ENCODE results near the gene SSBP2.

Gene SSBP2

DNA sequence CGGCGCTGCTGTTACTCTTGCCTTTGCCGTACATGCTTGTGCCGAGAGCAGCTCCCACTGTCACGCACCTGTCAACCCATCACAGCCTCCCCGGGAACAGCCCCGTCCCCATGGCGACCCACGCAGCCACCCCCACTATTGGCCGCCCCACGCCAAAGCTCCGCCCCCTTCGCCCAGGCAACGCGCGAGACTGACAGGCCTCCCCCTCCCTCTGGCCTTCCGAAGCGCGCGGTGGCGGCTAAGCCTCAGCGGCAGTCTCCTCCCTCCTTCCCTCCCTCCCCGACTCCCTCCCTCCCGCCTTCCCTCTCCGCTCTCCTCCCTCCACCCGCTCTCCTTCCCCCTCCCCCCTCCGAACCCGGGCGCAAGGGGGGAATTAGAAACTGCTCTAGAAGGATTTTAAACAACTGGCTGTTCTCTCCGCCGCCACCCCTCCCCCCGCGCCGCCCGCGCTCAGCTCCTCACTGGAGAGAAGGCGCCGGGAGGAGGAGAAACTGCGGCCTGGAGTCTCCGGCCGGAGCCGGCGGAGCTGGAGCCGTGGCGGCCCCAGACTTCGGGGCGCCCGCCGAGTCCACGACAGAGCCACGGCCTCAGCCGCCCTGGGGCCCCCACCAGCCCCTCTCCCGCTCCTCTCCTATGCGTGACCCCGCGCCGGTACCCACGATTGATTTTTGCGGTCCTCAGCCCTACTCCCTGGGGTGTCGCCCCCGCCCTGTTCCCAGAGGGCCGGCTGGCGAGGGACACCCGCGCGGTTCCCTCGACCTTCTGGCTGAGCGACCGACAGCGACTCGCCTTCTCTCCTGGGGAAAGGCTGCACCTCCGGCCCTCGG, at the start of gene SSBP2:
Gene SSBP2, minus strand, starts transcription at position 89 of the 827 bp plus-strand sequence. Its CDS starts 55 bp downstream, at position 34.
- peak; percentile 99 for DNase-seq

GRCh38 chr5:81795666-81796065, 44.8 kb upstream of the SSBP2 start:
- no peak for DNase-seq

GRCh38 chr5:81794226-81794625, 43.3 kb upstream of the SSBP2 start:
- no peak for DNase-seq

DNA sequence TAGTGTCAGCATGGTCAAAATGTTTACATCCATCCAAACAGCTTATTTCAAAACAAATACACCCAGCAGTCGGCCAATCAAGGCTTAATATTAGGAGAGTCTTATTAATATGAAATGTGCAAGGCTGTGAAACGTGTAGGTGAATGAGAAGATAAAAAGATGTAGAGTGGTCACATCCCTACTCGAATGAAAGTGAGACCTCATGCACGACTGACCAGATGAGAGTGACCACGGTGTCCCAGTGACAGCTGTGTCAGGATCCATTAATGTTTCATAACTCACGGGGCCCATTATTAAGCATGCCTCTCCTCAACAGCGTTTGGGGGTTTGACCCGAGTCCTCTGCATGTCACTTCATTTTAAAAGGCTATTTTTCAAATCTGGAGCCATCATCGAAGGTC, 39.4 kb upstream of the SSBP2 start:
- no peak for DNase-seq

DNA sequence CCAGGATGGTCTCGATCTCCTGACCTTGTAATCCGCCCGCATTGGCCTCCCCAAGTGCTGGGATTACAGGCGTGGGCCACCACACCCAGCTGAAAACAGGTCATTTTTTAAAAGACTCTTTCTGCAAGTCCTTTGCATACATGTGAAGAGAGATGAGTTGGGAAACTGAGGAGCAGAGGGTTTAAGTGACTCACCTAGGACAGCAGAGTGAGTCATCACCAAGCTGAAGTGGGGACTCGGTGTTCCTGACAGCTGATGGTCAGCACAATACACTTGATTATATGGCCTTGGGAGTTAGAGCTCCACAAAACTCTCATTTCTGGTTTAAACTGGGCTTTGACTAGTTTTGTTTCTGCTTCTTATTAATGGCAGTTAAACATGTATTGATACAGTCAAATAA, 38.1 kb upstream of the SSBP2 start:
- DNase-seq: no peak

DNA sequence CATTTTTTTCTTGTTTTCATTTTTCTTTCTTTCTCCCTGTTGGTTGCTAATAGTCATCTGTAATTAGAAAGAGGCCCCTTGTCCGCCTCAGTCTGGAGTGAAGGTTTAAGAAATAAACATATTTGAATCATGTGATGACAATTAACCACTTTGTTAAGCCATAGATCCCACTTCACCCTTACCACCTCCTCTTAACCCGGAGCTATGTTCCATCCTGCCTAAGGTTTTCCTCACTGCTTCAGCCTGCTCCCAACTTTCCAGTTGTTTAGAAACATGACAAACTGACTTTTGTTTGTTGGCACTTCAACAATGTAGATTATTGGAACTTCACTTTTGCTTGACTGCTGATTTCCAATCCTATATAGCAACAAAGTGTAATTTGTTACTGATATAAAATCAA, 37.4 kb upstream of the SSBP2 start:
- no peak for DNase-seq

DNA sequence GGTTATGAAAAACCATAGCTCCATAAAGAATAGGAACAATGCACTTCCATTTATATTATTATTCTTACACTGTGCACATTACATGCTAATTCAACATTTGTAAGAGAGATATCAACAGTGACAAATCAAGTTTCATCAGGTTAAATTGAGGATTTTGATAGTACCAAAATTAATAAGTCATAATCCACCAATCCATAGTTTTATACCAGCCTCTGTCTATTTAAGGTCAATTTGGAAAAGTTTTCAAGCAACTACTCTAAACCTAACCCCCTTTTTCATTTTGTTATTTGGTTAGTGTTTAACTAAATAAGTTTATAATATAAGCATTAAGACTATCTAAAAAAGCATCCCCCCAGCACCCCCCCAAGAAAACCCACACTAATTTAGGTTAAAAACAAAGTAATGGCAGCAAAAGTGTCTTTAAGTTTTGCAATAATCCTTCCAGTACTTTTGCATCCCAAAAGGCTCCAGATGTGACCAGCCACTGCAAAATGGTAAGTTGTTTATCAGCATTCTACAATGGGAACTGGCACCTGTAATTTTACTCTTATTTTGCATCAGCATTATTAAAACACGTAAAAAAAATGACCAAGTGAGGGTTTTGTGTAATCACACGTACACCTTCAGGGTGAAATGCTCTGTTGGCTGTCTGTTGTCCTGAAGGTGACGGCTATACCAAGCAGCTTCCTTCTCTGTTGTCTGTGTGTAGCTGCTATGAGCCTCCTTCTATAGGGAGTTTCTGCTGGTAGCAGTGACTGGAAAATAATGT, 36.8 kb upstream of the SSBP2 start:
- DNase-seq: no peak

DNA sequence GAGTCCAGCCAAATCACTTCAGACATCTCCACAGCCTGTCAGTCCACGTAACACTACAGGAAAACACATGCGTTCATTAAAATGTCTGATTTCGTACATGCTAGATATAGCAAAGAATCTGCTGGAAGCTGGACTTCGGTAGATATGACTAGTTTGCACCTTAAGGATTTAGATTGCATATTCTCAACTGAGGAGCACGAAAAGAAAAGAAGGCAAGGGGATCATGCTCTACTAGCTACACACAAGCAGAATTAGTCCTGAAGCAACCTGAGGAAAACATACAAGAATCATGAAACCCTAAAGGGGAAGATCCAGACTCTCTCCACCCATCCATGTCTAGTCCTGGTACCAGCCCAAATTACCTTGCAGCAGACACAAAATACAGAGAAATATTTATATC, 36.1 kb upstream of the SSBP2 start:
- no peak for DNase-seq

DNA sequence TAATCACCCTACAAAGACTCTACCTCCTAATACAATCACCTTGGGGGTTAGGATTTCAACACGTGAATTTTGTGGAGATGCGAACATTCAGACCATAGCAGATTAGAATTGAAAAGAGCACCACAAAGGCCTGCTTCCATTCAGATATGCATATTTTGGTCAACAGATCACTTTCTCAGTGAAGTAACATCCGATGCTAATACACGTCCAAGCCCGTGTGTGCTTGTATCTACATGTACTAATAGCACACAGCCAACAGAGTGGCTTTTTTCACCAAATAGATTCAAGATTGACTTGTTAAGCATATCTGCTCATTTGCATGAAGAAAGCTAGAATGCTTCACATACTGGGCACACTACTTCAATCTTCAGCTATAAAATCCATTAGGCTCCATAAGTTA, 35.6 kb upstream of the SSBP2 start:
- DNase-seq: no peak

GRCh38 chr5:81785322-81785721, 34.4 kb upstream of the SSBP2 start:
- no peak for DNase-seq

DNA sequence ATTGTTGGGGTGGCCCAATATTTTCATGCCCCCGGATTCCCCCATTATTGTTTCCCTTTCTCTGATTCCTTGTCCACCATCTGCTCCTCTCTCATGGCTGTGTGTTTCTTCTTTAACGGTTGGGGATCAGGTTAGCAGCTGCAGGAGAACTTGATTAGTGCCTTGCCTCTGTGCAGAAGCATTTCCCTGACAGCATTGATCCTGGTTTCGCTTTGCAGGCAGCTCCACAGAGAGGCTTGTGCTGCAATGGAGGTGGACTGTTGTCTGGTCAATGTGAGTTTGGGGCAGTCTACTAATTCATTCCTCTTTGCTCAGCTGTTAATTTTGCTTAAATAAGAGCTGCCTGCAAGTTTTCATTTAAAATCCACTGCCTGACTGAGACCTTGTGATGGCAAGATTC, 32.5 kb upstream of the SSBP2 start:
- no peak for DNase-seq

- DNase-seq: no peak
These were observed 31.9 kb upstream of the SSBP2 start for GRCh38 chr5:81782811-81783210.

DNA sequence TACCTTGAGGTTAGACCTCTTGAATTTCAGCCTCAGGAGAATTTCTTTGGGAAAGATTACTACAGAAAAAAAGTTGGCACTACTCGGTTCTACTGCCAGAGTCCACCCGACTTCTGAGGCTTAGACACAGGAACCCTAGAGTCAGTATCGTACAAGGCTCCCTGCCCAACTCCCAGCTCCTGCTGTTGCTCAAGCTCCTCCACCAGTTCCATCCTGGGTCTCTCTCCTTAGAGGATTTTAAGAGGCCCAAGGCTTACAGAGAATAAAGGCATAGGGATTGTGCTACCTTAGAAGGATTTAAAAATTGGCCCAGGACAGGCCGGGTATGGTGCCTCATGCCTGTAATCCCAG, 29.0 kb upstream of the SSBP2 start:
- no peak for DNase-seq

DNA sequence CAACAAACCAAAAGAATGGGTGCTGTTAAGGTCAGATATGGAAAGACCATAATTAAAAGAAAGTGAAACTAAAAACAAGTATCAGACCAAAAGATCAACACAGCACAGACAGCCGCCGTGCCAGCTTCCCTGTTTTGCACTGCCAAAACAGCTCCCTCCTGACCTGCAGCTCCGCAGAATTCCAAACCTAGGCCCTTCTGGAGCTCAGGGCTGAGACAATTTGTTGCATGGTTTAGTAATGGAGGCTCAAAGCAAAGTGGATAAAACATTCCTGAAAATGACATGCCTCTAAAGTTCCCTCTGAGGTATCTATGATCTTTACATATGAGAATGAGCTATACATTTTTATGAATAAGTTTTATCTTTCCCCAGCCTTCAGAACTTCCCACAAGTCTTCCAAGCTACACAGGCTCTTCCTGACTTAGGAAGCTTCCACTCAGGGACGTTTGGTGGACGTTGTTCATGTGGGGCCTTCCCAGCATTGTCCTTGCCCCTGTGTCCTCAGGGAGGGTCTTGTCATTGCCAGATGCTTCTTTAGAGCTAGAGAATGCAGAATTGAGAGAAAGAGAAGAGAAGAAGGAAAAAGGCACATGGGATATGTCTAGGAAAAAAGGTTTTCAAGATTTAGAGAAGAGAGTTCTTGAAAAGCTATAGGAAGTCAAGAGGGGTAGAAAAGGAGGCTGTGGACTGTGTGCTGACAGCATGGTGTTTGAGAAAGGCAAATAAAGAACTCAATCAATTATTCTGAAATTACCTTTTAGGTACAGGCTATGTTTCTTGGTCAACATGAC, 28.4 kb upstream of the SSBP2 start:
- DNase-seq: peak; percentile 38

GRCh38 chr5:81778642-81779041, 27.7 kb upstream of the SSBP2 start:
- no peak for DNase-seq

DNA sequence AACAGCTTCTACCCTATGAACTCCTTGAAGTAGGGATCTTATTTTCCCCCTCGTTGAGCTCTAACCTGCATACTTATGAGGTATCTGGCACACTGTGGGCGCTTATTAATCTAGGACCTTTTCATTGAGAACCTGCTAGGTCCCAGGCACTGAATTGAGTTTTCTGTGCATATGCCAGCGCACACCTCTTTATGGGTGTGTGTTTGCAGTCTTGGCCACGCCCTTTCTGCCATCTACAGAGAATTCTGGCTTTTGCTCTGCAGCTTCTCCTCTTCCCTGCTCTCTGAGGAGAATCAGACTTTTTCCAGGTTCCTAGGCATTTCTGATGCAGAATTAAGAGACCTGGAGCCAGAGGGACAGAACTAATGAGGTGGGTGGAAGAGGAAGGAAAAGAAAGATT, 25.4 kb upstream of the SSBP2 start:
- DNase-seq: no peak

DNA sequence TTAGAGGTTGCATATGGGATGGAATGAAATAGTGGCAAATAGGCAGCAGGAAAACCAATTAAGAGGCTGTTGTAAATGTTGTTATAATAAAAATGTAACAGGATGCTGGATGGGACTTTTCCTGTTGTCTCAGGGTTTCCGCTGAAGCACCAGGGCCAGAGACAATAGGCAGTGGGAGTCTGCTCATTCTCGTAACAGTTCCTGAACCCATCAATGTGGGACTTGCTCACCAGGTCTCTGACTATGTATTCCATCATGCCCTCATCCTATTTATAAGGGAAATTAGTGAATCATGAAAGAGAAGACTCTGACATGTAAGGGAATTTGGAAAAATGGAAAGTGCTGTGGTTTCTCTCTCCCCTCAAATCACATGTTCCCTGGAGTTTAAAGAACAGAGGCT, 23.5 kb upstream of the SSBP2 start:
- DNase-seq: no peak

- DNase-seq: no peak
These were observed 22.7 kb upstream of the SSBP2 start for GRCh38 chr5:81773574-81773973.

- no peak for DNase-seq
These were observed 22.3 kb upstream of the SSBP2 start for GRCh38 chr5:81773161-81773560.

- DNase-seq: no peak
These were observed 21.6 kb upstream of the SSBP2 start for GRCh38 chr5:81772488-81772887.

GRCh38 chr5:81768935-81769452, 18.1 kb upstream of the SSBP2 start:
- no peak for DNase-seq

DNA sequence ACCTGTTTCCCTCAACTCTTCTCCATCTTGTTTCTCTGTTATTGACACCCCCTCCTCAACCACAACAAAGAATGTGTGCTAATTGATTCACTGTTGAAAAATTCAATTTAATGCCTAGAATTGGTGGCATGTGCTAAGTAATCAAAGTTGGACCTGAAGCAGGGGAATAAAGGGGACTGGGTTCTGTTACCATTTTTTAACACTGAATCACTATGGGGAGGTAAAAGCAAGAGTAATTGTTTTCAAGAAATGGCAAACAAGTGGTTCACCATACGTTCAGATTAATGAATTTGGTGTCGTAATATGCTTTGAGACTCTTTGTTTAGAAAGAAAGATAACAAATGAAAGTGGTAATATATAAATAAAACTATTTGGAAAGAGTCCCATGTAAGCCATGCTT, 17.0 kb upstream of the SSBP2 start:
- no peak for DNase-seq

DNA sequence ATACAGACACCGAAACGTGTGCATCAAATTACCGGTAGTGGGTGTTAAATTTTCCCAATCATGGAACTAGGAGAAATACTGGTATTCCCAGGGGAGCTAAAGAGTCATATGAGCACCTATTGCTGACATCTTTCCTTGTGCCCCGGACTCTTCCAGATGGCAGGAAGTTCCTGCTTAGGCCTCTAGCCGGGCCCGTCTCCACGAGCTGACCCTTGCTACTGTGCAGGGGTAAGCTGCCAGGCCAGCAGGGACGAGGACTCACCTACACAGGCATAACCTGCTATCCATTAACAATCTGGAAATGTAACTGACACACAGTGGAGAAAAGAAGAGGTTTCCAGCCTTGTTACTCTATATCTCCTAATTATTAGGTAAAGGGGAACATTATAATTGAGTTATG, 16.2 kb upstream of the SSBP2 start:
- no peak for DNase-seq

All from activated CD4-positive, alpha-beta T cell treated with anti-CD3 and anti-CD28 coated beads, Interleukin-2, amount 50 U/mL, for 16 hours (primary cell).